HG03558 (cell line): ENCODE measurements around the gene PTPN14.
A peak's percentile ranks its signal among the peaks of the same experiment; 100 is the strongest.
"Not testable (repeated sequence)": the region's sequence is repeated elsewhere in the genome, so short reads cannot be mapped to it uniquely, and the experiment has no call there.

Experiments used
- ATAC-seq: cut with Tn5 transposase; IDR thresholded peaks from one replicate; pipeline ENCODE4 v1.9.1; 2021; ENCODE audit warnings: moderate number of reproducible peaks; ENCODE audit not compliant: unreplicated experiment; ENCODE audit errors: extremely low read depth

Gene PTPN14

DNA sequence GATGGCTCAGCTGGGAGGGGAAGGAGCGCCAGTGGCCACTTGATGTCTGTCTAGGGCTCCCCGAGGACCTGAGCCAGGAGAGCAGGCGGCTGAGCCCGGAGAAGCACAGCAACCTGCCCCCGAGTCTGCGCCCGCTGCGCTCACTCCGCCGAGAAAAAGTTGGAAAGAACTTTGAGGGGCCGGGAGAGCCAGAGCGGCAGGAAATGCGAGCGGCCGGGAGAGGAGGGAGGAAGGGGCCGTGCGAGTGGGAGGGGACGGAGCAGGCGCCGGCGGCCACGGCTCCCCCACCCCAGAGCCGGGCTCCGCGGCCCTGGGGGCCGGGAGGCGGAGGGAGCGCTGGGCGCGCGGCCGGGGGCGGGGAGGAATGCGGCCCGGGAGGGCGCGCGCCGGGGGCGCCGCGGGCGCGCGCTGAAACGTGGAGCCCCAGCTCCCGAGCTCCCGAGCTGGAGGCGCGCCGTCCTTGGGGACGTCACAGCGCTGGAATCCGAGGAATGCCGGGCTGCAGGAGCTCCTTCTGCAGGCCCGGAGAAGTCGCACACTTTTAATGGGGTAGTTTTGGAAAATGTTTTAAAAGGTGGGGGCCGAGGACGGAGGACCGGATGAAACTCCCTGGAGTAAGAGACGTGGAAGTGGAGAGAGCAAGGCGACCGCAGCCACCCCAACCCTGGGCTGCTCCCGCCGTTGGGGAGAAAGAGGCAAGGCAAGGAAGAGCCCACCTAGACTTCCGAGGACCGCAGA is at the start of gene PTPN14:
Gene PTPN14 (minus strand): TSS at position 167 of the 738 bp plus-strand sequence. CDS start 86,799 bp downstream, outside the sequence.
- ATAC-seq: no peak

- no peak for ATAC-seq
These were observed 41.8 kb upstream of the PTPN14 start for GRCh38 chr1:214593158-214593557.

DNA sequence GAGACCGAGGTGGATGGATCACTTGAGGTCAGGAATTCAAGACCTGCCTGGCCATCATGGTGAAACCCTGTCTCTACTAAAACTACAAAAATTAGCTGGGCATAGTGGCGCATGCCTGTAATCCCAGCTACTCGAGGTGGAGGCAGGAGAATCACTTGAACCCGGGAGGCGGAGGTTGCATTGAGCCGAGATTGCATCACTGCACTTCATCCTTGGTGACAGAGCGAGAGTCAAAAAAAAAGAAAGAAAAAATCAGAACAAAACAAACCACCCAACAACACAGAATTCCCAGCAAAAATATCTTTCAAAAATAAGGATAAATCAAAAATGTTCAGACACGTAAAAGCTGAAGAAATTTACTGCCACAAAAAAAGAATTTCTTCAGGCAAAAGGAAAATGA is 40.5 kb upstream of the PTPN14 start:
- not testable (repeated sequence) for ATAC-seq

DNA sequence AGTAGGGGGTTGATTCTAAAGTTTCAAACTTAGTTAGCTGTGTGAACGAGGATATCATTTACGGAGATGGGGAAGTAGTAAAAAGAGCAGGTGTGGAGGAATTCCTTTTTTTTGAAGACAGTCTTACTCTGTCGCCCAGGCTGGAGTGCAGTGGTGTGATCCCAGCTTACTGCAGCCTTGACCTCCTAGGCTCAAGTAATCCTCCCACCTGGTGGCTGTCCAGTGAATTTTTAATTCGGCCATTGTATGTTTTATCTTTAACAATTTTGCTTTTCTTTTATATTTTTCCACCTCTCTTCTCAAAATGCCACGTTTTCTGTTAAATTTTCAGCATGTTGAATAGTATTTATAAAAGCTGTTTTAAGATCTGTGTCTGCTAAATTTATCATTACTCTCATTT is 39.3 kb upstream of the PTPN14 start:
- ATAC-seq: no peak

DNA sequence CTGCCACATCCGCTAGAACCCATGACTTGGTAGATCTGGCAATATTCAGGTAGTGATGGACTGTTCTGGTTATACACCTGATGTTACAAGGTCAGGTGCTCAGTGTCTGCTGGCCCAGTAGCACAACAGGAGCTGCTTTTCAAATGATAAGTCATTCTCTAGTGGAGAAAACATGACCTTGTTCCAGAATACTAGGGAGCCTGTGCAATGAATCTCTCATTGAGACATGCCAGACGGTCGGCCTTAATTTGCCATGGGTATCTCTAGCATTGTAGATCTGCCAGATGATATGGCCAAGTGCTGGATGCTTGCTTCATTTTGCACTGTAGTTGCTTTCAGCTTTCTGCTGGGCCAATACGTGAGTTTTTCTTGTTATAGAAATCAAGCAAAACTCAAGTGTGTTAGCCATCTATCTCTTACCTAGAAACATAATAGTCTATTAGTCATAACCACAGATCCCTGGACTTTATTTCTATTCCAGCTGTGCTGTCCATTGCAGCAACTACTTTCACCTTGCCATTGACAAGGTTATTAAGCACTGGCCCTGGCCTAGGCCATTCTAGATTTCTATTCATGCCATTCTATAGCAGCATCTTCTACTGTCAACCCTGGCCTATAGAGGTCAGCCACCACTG is 37.7 kb upstream of the PTPN14 start:
- no peak for ATAC-seq

DNA sequence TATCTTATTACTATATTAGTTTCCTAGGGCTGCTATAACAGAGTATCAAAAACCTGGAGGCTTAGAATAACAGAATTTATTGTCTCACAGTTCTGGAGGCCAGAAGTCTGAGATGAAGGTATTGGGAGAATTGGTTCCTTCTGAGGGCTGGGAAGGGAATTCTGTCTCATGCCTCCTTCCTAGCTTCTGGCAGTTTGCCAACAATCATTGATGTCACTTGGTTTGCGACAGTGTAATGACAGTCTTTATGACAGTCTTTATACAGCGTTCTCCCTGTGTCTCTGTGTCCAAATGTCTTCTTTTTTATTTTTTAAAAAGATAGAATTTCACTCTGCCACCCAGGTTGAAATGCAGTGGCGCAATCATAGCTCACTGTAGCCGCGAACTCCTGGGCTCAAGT is 35.8 kb upstream of the PTPN14 start:
- ATAC-seq: no peak

DNA sequence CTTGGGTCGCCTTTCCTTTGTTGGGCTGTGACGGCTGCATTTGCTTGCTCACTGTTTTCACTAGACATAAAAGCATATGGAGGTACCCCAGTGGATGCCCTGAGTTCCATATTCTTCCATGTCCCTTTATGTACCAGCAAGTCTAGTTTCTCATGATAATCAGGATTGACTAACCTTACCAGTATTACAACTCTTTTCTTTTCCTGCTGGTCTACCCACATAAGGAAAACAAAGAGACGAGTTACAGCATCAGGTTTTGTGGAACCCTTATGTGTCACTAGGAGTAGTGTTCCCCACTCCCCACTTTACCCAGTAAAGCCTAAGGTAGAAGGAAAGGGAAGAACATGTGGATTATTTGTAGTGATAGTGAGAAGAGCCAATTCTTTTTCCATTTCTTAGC is 35.2 kb upstream of the PTPN14 start:
- ATAC-seq: no peak

GRCh38 chr1:214584805-214585766 is 33.7 kb upstream of the PTPN14 start:
- ATAC-seq: peak; percentile 85

DNA sequence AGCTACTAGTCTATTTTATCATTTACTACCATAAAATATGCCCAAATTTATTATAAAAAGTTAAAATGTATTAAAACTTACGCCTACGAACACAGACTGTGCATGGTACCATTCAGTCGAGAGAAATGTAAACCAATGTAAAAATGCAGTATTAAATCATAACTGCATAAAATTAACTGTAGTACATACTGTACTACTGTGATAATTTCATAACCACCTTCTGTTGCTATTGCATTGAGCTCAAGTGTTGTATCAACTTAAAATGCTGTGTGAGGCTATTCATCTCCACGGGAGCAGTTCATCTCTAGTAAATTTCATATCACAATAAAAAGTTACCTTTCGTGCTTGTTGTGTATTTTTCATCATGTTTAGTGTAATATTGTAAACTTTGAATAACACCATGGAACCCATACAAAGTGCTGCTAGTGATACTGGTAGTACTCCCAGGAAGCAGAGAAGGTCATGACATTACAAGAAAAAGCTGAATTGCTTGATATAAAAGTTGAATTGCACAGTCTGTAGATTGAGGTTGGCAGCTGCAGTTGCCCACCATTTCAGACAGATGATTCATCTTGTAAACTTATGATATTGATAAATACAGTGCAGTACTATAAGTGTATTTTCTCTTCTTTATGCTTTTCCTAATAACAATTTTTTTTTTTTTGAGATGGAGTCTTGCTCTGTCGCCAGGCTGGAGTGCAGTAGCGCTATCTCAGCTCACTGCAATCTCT is 32.6 kb upstream of the PTPN14 start:
- no peak for ATAC-seq

- no peak for ATAC-seq
These were observed 31.7 kb upstream of the PTPN14 start for GRCh38 chr1:214583113-214583512.

- ATAC-seq: no peak
These were observed 31.0 kb upstream of the PTPN14 start for GRCh38 chr1:214582289-214582891.

DNA sequence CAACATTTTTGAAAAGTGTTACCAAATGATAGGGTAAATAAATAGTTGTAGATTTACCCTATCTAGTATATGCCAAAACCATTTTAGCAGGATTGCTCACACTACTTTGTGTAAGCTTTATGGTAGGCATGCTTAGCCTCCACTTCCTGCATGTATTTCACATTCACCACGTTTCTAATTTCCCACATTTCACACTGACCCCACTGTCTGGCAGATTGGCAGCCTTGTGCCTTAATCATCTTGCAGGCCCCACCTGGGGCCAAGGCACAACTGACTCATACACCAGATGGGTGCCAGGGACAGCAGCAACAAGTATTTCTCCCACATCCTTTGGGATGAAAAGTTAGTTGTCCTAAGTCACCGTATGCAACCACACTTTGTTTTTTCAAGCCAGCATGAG is 30.4 kb upstream of the PTPN14 start:
- ATAC-seq: no peak

- no peak for ATAC-seq
These were observed 27.8 kb upstream of the PTPN14 start for GRCh38 chr1:214579183-214579582.

- ATAC-seq: not testable (repeated sequence)
These were observed 24.7 kb upstream of the PTPN14 start for GRCh38 chr1:214576120-214576519.

- ATAC-seq: no peak
These were observed 23.4 kb upstream of the PTPN14 start for GRCh38 chr1:214574598-214575411.

GRCh38 chr1:214573386-214574318 is 22.2 kb upstream of the PTPN14 start:
- ATAC-seq: no peak

- no peak for ATAC-seq
These were observed 19.9 kb upstream of the PTPN14 start for GRCh38 chr1:214571281-214571680.

DNA sequence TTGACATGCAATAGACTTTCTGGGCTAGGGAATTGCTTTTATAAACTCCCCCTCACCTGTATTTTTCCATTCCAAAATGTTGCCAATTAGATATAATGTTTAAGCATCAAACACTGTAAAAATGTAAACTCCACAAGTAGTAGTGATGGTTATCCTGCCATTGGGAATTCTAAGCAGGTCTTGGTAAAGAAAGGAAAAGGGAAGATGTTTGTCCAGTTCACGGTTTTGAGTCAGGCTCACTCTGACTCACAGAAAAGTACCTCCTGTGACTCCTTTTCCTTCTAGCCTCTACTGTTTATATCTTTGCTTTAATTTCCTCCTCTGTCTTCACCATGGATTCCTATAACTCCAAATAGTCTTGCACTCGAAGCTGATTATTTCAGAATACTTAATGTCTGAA is 19.0 kb upstream of the PTPN14 start:
- ATAC-seq: no peak
